GM21447 (cell line): ENCODE data around the gene AP2B1.

ENCODE experiments used
- ATAC-seq: cut with Tn5 transposase; IDR thresholded peaks from one replicate; pipeline ENCODE4 v1.9.1; 2021; ENCODE audit not compliant: unreplicated experiment

Gene AP2B1

DNA sequence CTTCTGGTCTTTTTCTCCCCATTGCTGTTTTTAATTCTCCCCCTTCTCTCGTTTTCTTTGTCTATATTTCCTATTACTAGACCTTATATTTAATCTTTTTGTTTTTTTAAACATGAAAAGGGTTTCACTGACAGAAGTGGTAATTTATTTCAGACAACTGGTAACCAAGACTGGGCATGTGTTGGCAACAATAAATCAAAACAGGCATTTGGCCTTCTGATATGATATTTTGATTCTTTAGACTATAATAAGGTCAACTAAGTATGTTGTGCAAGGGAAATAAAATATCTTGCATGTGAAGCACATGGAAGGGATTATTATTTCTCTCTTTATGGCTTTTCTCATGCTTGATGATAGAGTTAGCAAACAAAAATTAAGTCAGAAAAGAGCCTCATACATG is 34.6 kb downstream of the AP2B1 start:
- ATAC-seq, result no peak

- no peak for ATAC-seq
Observed at GRCh38 chr17:35627417-35627816, 40.3 kb downstream of the AP2B1 start.

GRCh38 chr17:35630530-35631148 is 43.5 kb downstream of the AP2B1 start:
- no peak for ATAC-seq

- ATAC-seq, result no peak
Observed at GRCh38 chr17:35641032-35641431, 53.9 kb downstream of the AP2B1 start.

- ATAC-seq, result no peak
Observed at GRCh38 chr17:35645923-35646322, 58.8 kb downstream of the AP2B1 start.

DNA sequence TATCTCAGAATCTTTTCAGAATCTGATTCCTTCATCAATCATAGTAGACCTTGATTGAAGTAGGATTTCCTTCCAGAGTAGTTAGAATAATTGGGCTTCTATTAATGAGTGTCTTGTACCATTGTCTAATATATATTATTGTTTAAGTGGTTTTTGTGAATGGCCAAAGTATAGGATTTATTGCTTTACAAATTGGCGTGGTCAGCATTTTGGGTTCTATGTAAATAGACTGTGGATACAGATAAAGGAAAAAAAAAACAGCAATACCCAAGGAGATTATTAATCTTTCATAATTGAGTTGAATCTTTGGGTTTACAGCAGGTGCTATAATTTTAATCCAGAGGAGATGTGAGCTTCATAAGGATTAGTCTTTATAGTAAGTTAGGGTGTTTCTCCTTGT is 64.3 kb downstream of the AP2B1 start:
- ATAC-seq, result no peak

DNA sequence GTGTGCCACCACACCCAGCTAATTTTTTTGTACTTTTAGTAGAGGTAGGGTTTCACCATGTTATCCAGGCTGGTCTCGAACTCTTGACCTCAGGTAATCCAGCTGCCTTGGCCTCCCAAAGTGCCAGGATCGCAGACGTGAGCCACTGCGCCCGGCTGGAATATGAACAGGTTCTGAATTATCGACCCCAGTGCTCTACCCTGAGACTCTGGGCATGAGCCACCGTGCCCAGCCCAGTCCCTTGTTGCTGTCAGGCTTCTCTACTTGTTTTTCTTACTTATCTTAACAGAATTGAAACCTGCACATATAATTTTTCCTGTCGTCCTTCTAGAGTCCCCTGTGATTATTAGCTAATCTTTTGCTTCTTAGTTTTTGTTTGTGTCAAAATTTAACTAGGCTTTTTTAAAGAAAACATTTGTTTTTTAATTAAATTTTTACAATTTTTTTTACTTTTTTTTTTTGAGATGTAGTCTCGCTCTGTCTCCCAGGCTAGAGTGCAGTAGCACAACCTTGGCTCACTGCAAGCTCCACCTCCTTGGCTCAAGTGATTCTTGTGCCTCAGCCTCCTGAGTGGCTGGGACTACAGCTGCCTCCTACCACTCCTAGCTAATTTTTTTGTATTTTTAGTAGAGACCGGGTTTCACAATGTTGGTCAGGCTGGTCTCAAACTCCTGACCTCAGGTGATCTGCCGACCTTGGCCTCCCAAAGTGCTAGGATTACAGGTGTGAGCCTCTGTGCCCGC is 66.7 kb downstream of the AP2B1 start:
- no peak for ATAC-seq

- no peak for ATAC-seq
Observed at GRCh38 chr17:35655303-35655702, 68.2 kb downstream of the AP2B1 start.

GRCh38 chr17:35660902-35661301 is 73.8 kb downstream of the AP2B1 start:
- ATAC-seq, result no peak

GRCh38 chr17:35664685-35665084 is 77.6 kb downstream of the AP2B1 start:
- no peak for ATAC-seq

DNA sequence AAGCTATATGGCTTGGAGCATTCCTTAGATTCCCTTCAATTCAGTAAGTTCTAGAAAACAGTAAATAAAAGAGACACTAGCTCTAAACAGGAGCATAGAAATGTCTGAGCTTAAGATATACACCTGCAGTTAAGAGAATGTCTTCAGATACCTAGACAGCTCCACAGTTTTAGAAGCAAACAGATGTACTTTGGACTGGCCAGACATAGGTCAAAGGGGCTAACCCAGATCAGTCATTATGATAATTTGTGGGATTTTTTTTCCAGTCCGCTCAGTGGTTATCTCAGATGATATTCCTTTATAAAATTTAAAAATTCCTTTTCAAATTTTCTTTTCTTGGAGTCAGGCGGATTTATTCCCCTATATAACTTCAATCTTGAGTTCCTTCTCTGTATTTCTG is 78.5 kb downstream of the AP2B1 start:
- no peak for ATAC-seq

- no peak for ATAC-seq
Observed at GRCh38 chr17:35666070-35666469, 78.9 kb downstream of the AP2B1 start.

DNA sequence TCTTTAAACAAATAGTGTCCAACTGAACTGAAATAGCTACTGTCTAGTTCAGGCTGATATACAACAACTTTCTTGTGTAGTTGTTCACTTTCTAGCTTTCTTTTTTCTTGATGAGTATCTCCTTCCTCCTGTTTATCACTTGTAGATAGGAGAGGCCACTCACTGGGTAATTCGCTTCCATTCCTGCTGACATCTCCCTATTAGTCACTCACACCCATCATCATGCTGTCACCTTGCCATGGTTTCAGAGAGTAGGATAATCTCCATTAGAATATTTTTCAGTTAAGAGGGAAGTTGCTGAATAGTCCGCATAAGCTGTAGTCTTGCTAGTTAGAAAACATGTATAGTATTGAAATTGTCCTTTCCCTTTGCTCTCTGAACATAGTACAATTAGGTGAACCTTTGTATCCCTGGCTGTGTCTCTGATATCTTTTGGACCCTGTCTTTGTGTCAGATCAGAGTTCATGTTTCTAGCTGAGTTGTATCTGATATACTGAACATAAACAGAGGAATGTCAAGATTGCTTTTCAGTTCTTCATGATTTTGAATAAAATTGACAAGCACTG is 79.9 kb downstream of the AP2B1 start:
- ATAC-seq, result no peak

DNA sequence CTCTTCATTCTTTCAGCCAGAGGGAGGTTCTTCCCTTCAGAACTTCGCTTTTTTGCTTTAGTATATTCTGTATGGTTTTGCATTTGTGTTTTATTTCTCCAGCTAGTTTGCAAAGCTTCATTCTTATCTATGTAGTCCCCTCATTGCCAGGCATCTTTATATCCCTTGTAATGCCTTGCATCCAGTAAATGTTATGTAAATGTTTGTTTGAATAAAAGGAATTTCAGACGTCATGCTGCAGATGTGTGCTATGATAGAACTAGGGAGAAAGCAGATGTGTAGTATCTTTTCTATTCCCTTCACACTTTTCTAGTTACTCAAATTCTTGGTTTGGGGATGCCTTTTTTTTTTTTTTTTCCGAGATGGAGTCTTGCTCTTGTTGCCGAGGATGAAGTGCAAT is 81.7 kb downstream of the AP2B1 start:
- no peak for ATAC-seq

DNA sequence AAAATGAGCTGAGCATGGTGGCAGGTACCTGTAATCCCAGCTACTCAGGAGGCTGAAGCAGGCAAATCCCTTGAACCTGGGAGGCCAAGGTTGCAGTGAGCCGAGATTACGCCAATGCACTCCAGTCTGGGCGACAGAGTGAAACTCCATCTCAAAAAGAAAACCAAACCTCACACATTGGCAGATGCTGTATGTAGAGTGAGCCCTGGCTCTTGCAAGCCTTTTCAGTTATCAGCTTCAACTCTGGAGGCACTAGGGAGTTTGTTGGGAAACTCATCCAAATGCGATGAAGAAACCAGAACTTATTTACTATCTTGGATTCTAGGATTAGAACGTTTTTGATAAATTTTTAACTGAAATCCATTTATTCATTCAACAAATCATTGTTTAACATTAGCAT is 87.4 kb downstream of the AP2B1 start:
- ATAC-seq, result no peak

GRCh38 chr17:35676441-35676840 is 89.3 kb downstream of the AP2B1 start:
- no peak for ATAC-seq

DNA sequence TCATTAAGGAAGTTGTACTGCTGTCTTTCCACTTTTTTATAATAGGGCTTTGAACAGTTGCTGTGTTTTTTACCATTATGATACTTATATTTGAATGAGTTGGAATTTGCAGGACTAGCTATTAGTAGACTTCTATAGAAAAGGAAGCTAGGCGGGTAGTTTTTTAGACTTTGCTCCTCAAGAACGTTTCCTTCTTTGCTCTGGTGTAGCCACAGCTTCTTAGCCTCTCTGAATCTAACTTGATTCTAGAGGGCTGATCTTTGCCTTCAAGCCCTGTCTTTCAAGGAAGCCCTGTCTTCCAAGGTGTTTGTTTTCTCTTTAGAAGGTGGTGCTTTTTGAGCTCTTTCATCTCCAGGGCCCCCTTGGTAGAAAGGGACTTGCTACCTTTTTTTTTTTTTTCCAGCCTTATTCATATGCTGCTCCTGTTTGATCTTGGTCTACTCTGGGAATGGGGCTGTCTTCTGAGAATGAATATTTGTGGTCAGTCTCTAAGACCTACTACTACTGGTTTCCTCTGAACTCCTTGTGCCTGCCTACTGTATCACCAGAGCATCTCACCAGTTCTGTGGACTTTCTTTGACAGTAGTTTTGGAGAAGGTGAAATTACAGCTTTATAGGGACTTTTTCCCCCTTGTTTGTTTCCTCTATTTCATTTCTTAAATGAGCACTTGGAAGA is 92.0 kb downstream of the AP2B1 start:
- no peak for ATAC-seq

GRCh38 chr17:35683591-35683990 is 96.5 kb downstream of the AP2B1 start:
- no peak for ATAC-seq

- ATAC-seq, result no peak
Observed at GRCh38 chr17:35684055-35684802, 97.1 kb downstream of the AP2B1 start.

GRCh38 chr17:35692512-35693210 is 105.5 kb downstream of the AP2B1 start:
- no peak for ATAC-seq

DNA sequence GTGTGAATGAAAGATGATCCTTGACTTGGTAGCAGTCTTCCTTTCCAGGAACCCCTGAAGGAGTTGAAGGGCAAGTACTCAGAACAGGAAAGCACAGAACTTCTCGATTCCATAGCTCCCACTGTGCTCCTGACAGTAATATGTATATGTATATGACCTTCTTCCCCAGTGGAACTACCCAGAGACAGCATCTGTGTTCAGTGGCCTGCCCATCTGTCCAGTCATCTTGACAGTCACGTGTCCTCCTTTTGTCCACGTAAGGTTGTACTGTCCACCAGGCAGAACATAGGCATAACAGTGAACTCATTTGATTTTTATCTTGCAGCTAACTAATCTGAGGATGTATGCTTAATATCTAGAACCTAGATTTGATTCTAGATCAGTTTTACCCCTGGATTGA is 106.5 kb downstream of the AP2B1 start:
- no peak for ATAC-seq
